ENCODE results near the gene FNDC3B. TPM values are rescaled to one million over a fixed set of nuclear protein-coding genes. Genes with fewer than 3 reads are reported as not detected.

Gene FNDC3B
- total and polyA plus RNA-seq, 9 of the 15 experiments (the other 6 are each of a cell fraction or from before 2014, with no cell fraction given) = 7.0 to 35.8 (median 16.2) TPM

GRCh38 chr3:172339892-172340291, 300.5 kb downstream of the FNDC3B start:
- Histone ChIP-seq H3K36me3 (ENCODE audit: control insufficient read depth, insufficient read depth, low read length) (peaks cover 62% of the 10 kb centered on the region), H3K4me3 (no peak overlapping the region), H3K9me3 (replicated peaks; ENCODE audit: control insufficient read depth, insufficient read depth, low read depth, low read length) (no peaks in the 10 kb centered on the region), H3K27ac (ENCODE audit: extremely low read depth, low read depth, low read length) (no peak overlapping the region), H3K9me1 (ENCODE audit: control insufficient read depth, insufficient read depth, low read length) (no peaks in the 10 kb centered on the region), H3K4me1 (replicated peaks in 1 of 2; ENCODE audit: control insufficient read depth in 2 of 2, insufficient read depth in 2 of 2, low read length in 2 of 2) (no peaks in the 10 kb centered on the region), H3K79me2 (ENCODE audit: control insufficient read depth, insufficient read depth, low read length) (no peaks in the 10 kb centered on the region), H3K9ac (ENCODE audit: insufficient read depth in 1 of 2, low read depth in 2 of 2, low read length in 2 of 2) (no peak overlapping the region), H3K4me2 (ENCODE audit: insufficient read depth, low read length) (no peak overlapping the region), H3K27me3 (ENCODE audit: control insufficient read depth in 2 of 2, insufficient read depth in 2 of 2, low read length in 2 of 2) (no peaks in the 10 kb centered on the region), H2AFZ (ENCODE audit: low read depth, low read length) (no peak overlapping the region), H4K20me1 (replicated peaks; ENCODE audit: control insufficient read depth, insufficient read depth, low read length) (no peaks in the 10 kb centered on the region)
- FAIRE-seq (no peak), DNase-seq (ENCODE audit: extremely low read depth in 1 of 4, low spot score in 3 of 4) (no peak), ATAC-seq (no peak)
- CTCF ChIA-PET (ENCODE audit: low intra/inter-chr PET ratio) = interaction anchor here (0.6 kb wide), 1 partner anchor 504 kb away, joined by 3 read pairs; no protein-coding TSS in a partner anchor
- TSS peak; percentile 21 for BruUV-seq (replicated peaks)
- intact Hi-C loops (cut with micrococcal nuclease) = loop anchor here (2.0 kb wide), 1 partner anchor 505 kb away; no protein-coding TSS in a partner anchor
- WGBS (ENCODE audit: insufficient coverage, low coverage, missing lambda C conversion rate) = 98% methylated on average over 8 of the region's 8 CpGs
- in situ Hi-C loops (cut with MboI) = no loop called here
- TF ChIP-seq ETV1 (tag; conservative IDR thresholded peaks at IDR 0.05; ENCODE audit: low read depth) (no peak), SIN3A (IDR thresholded peaks at IDR 0.05; ENCODE audit: borderline replicate concordance in 2 of 2, control insufficient read depth in 1 of 2, low read depth in 2 of 2, low read length in 2 of 2) (no peak), ZNF586 (CRISPR knock-in tag; conservative IDR thresholded peaks at IDR 0.05) (no peak), MCM2 (IDR thresholded peaks at IDR 0.05; ENCODE audit: low read depth) (no peak), PCBP2 (IDR thresholded peaks at IDR 0.05; ENCODE audit: low read depth, low read length, poor library complexity, severe bottlenecking) (no peak), JUND (IDR thresholded peaks at IDR 0.05; ENCODE audit: borderline replicate concordance, low read depth, low read length) (no peak), JUND (tag; IDR thresholded peaks at IDR 0.05; ENCODE audit: borderline replicate concordance, low read depth, low read length) (no peak), HNRNPUL1 (IDR thresholded peaks at IDR 0.05; ENCODE audit: low read length) (no peak), NR3C1 (CRISPR knock-in tag; IDR thresholded peaks at IDR 0.05) (no peak), ARHGAP35 (IDR thresholded peaks at IDR 0.05; ENCODE audit: partially characterized antibody) (no peak), RBFOX2 (IDR thresholded peaks at IDR 0.05; ENCODE audit: low read depth, low read length) (no peak), HOXB6 (CRISPR knock-in tag; IDR thresholded peaks at IDR 0.05; ENCODE audit: borderline replicate concordance) (no peak)
- TF ChIP-seq, protein P1, sequence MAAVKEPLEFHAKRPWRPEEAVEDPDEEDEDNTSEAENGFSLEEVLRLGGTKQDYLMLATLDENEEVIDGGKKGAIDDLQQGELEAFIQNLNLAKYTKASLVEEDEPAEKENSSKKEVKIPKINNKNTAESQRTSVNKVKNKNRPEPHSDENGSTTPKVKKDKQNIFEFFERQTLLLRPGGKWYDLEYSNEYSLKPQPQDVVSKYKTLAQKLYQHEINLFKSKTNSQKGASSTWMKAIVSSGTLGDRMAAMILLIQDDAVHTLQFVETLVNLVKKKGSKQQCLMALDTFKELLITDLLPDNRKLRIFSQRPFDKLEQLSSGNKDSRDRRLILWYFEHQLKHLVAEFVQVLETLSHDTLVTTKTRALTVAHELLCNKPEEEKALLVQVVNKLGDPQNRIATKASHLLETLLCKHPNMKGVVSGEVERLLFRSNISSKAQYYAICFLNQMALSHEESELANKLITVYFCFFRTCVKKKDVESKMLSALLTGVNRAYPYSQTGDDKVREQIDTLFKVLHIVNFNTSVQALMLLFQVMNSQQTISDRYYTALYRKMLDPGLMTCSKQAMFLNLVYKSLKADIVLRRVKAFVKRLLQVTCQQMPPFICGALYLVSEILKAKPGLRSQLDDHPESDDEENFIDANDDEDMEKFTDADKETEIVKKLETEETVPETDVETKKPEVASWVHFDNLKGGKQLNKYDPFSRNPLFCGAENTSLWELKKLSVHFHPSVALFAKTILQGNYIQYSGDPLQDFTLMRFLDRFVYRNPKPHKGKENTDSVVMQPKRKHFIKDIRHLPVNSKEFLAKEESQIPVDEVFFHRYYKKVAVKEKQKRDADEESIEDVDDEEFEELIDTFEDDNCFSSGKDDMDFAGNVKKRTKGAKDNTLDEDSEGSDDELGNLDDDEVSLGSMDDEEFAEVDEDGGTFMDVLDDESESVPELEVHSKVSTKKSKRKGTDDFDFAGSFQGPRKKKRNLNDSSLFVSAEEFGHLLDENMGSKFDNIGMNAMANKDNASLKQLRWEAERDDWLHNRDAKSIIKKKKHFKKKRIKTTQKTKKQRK (IDR thresholded peaks at IDR 0.05; ENCODE audit: borderline replicate concordance, low read depth, low read length) = no peak
- POLR2A ChIA-PET = no interaction called here
